ENCODE results near the gene SLC41A2.

GRCh38 chr12:104953323-104953722 lies 4.8 kb downstream of the SLC41A2 start:
- TF ChIP-seq EZH2 (IDR thresholded peaks at IDR 0.05; ENCODE audit: borderline replicate concordance, low read depth, low read length, severe bottlenecking) (no peak), POLR2A (IDR thresholded peaks at IDR 0.05; ENCODE audit: low read depth, low read length) (no peak), POLR2AphosphoS5 (IDR thresholded peaks at IDR 0.05; ENCODE audit: insufficient read depth, low read depth, low read length) (no peak), FOS (IDR thresholded peaks at IDR 0.05; ENCODE audit: borderline replicate concordance, insufficient read depth, low read length) (no peak), MYC (IDR thresholded peaks at IDR 0.05; ENCODE audit: low read depth, low read length) (no peak)
- TF ChIP-seq, protein P1, sequence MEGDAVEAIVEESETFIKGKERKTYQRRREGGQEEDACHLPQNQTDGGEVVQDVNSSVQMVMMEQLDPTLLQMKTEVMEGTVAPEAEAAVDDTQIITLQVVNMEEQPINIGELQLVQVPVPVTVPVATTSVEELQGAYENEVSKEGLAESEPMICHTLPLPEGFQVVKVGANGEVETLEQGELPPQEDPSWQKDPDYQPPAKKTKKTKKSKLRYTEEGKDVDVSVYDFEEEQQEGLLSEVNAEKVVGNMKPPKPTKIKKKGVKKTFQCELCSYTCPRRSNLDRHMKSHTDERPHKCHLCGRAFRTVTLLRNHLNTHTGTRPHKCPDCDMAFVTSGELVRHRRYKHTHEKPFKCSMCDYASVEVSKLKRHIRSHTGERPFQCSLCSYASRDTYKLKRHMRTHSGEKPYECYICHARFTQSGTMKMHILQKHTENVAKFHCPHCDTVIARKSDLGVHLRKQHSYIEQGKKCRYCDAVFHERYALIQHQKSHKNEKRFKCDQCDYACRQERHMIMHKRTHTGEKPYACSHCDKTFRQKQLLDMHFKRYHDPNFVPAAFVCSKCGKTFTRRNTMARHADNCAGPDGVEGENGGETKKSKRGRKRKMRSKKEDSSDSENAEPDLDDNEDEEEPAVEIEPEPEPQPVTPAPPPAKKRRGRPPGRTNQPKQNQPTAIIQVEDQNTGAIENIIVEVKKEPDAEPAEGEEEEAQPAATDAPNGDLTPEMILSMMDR (IDR thresholded peaks at IDR 0.05; ENCODE audit: extremely low read depth in 1 of 2, insufficient read depth in 1 of 2, low read depth in 1 of 2, low read length in 2 of 2): no peak
- TF ChIP-seq, protein P2, sequence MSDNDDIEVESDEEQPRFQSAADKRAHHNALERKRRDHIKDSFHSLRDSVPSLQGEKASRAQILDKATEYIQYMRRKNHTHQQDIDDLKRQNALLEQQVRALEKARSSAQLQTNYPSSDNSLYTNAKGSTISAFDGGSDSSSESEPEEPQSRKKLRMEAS (IDR thresholded peaks at IDR 0.05; ENCODE audit: insufficient read depth, insufficient read length): no peak

Measured in endothelial cell of umbilical vein (primary cell).